ENCODE measurements around the gene ARHGEF28. TPM values are rescaled to one million over a fixed set of nuclear protein-coding genes. Genes with fewer than 3 reads are reported as not detected.

ARHGEF28 gene
- total and polyA plus RNA-seq, 5 donors, result 1.1 to 1.7 (median 1.4) TPM

- no peak overlapping the region for H3K27ac ChIP-seq (ENCODE audit: low read length)
- DNase-seq, result no peak
- no peaks in the 10 kb centered on the region for H3K4me1 ChIP-seq (ENCODE audit: control insufficient read depth, insufficient read depth, low read length)
- 85% methylated on average over 2 of the region's 2 CpGs for WGBS
- intact Hi-C loops (cut with DNase I), result no loop called here
- H3K27me3 ChIP-seq (ENCODE audit: control insufficient read depth, insufficient read depth), result no peaks in the 10 kb centered on the region
- no peak overlapping the region for H3K4me3 ChIP-seq (ENCODE audit: low read length)
- H3K9me3 ChIP-seq (ENCODE audit: control insufficient read depth, low read length), result no peaks in the 10 kb centered on the region
- no peak for ATAC-seq
These were observed 120.6 kb downstream of the ARHGEF28 start for GRCh38 chr5:73746608-73747007.

- WGBS, result 49% methylated on average over 7 of the region's 7 CpGs
- intact Hi-C loops (cut with DNase I), result no loop called here
- H3K4me3 ChIP-seq (ENCODE audit: low read length), result no peak overlapping the region
- no peak for DNase-seq
- H3K9me3 ChIP-seq (ENCODE audit: control insufficient read depth, low read length), result no peaks in the 10 kb centered on the region
- no peak overlapping the region for H3K27ac ChIP-seq (ENCODE audit: low read length)
- no peaks in the 10 kb centered on the region for H3K27me3 ChIP-seq (ENCODE audit: control insufficient read depth, insufficient read depth)
- no peaks in the 10 kb centered on the region for H3K4me1 ChIP-seq (ENCODE audit: control insufficient read depth, insufficient read depth, low read length)
- ATAC-seq, result peak in 1 of 2 donors; percentile 39
These were observed 121.8 kb downstream of the ARHGEF28 start for GRCh38 chr5:73747696-73748380.

GRCh38 chr5:73748510-73749400 is 122.8 kb downstream of the ARHGEF28 start:
- H3K9me3 ChIP-seq (ENCODE audit: control insufficient read depth, low read length), result no peaks in the 10 kb centered on the region
- intact Hi-C loops (cut with DNase I), result no loop called here
- DNase-seq (peak; percentile 61 to 85 (median 78)), ATAC-seq (peak; percentile 78 to 93)
- WGBS, result 33% methylated on average over 11 of the region's 11 CpGs
- no peak overlapping the region for H3K4me3 ChIP-seq (ENCODE audit: low read length)
- H3K27me3 ChIP-seq (ENCODE audit: control insufficient read depth, insufficient read depth), result no peaks in the 10 kb centered on the region
- H3K27ac ChIP-seq (ENCODE audit: low read length), result peak overlapping the region; percentile 30
- no peaks in the 10 kb centered on the region for H3K4me1 ChIP-seq (ENCODE audit: control insufficient read depth, insufficient read depth, low read length)

DNA sequence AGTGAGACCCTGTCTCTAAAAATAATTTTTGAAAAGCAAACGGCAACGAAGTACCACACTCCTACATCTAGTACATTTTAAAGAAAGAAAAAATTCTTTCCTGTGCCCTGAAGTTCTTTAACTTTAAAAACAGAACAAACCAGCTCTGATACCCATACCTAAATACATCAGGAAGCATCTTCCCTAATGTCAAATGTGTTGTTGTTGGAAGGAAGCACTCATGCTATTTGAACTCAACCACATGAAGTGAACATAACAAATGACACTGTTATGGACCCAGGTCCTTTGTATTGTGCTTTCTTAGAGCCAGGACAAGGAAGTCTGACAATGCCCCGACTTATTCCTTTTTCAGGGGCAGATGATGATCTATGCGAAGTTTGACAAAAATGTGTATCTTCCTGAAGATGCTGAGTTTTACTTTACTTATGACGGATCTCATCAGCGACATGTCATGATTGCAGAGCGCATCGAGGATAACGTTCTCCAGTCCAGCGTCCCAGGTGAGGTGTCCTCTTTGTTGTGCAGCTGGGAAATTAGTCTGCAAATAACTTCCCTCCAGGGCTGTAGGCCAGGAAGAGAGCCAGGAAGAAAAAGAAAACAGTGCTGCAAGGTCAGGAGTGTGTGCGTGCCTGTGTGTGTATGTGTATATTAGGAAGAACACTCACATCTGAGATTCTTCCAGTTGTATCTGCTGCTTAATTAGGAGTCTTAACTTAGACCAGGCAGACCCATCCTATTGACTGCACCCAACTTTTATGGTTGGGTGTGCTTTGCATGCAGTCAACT is 123.7 kb downstream of the ARHGEF28 start:
- Histone ChIP-seq H3K9me3 (ENCODE audit: control insufficient read depth, low read length) (no peaks in the 10 kb centered on the region), H3K27ac (ENCODE audit: low read length) (no peak overlapping the region), H3K27me3 (ENCODE audit: control insufficient read depth, insufficient read depth) (no peaks in the 10 kb centered on the region), H3K4me1 (ENCODE audit: control insufficient read depth, insufficient read depth, low read length) (no peaks in the 10 kb centered on the region), H3K4me3 (ENCODE audit: low read length) (no peak overlapping the region)
- intact Hi-C loops (cut with DNase I), result no loop called here
- no peak for DNase-seq
- WGBS, result 68% methylated on average over 11 of the region's 11 CpGs
- ATAC-seq, result no peak

- Histone ChIP-seq H3K27me3 (ENCODE audit: control insufficient read depth, insufficient read depth) (no peaks in the 10 kb centered on the region), H3K4me1 (ENCODE audit: control insufficient read depth, insufficient read depth, low read length) (no peaks in the 10 kb centered on the region), H3K27ac (ENCODE audit: low read length) (no peak overlapping the region), H3K4me3 (ENCODE audit: low read length) (no peak overlapping the region), H3K9me3 (ENCODE audit: control insufficient read depth, low read length) (no peaks in the 10 kb centered on the region)
- intact Hi-C loops (cut with DNase I), result no loop called here
- DNase-seq, result no peak
- 82% methylated on average over 7 of the region's 7 CpGs for WGBS
- no peak for ATAC-seq
These were observed 125.4 kb downstream of the ARHGEF28 start for GRCh38 chr5:73751254-73751914.

GRCh38 chr5:73754254-73754653 is 128.3 kb downstream of the ARHGEF28 start:
- H3K27ac ChIP-seq (ENCODE audit: low read length), result no peak overlapping the region
- DNase-seq (no peak), ATAC-seq (no peak)
- no peaks in the 10 kb centered on the region for H3K9me3 ChIP-seq (ENCODE audit: control insufficient read depth, low read length)
- H3K4me3 ChIP-seq (ENCODE audit: low read length), result no peak overlapping the region
- WGBS, result 86% methylated on average over 4 of the region's 4 CpGs
- no peaks in the 10 kb centered on the region for H3K27me3 ChIP-seq (ENCODE audit: control insufficient read depth, insufficient read depth)
- intact Hi-C loops (cut with DNase I), result no loop called here
- no peaks in the 10 kb centered on the region for H3K4me1 ChIP-seq (ENCODE audit: control insufficient read depth, insufficient read depth, low read length)

DNA sequence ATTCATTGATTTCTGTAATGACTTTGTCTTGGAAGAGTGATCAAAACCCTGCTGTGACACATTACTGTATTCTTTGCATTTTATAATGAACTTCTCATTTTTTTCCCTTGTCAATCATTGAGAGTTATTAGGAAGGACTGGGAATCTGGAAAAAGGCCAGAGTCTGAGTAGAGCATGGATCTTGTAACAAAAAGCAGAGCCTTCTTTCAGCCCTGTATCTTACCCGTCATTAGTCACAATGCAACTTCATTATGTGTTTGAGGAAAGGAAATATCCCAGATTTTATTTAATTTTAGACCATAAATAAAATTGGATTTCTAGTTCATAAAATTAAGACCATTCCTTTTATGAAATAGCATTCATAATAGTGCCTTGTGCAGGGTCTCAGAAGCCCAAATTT is 131.4 kb downstream of the ARHGEF28 start:
- intact Hi-C loops (cut with DNase I), result loop anchor here in 1 of 4 donors (5.0 kb wide), 1 partner anchor 120 kb away; no protein-coding TSS in a partner anchor
- ATAC-seq (no peak), DNase-seq (no peak)
- Histone ChIP-seq H3K27me3 (ENCODE audit: control insufficient read depth, insufficient read depth) (no peaks in the 10 kb centered on the region), H3K27ac (ENCODE audit: low read length) (no peak overlapping the region), H3K4me3 (ENCODE audit: low read length) (no peak overlapping the region), H3K9me3 (ENCODE audit: control insufficient read depth, low read length) (no peaks in the 10 kb centered on the region), H3K4me1 (ENCODE audit: control insufficient read depth, insufficient read depth, low read length) (no peaks in the 10 kb centered on the region)
- WGBS, result 76% methylated on average over 1 of the region's 1 CpG

GRCh38 chr5:73759771-73760170 is 133.8 kb downstream of the ARHGEF28 start:
- Histone ChIP-seq H3K27me3 (ENCODE audit: control insufficient read depth, insufficient read depth) (no peaks in the 10 kb centered on the region), H3K4me1 (ENCODE audit: control insufficient read depth, insufficient read depth, low read length) (no peaks in the 10 kb centered on the region), H3K9me3 (ENCODE audit: control insufficient read depth, low read length) (no peaks in the 10 kb centered on the region), H3K4me3 (ENCODE audit: low read length) (no peak overlapping the region), H3K27ac (ENCODE audit: low read length) (no peak overlapping the region)
- no peak for ATAC-seq
- no peak for DNase-seq
- WGBS, result 66% methylated on average over 1 of the region's 1 CpG
- intact Hi-C loops (cut with DNase I), result loop anchor here in 1 of 4 donors (5.0 kb wide), 1 partner anchor 122 kb away; no protein-coding TSS in a partner anchor

GRCh38 chr5:73763300-73764032 is 137.5 kb downstream of the ARHGEF28 start:
- intact Hi-C loops (cut with DNase I), result no loop called here
- DNase-seq (no peak), ATAC-seq (no peak)
- Histone ChIP-seq H3K4me3 (ENCODE audit: low read length) (no peak overlapping the region), H3K27ac (ENCODE audit: low read length) (no peak overlapping the region), H3K9me3 (ENCODE audit: control insufficient read depth, low read length) (no peaks in the 10 kb centered on the region), H3K4me1 (ENCODE audit: control insufficient read depth, insufficient read depth, low read length) (no peaks in the 10 kb centered on the region), H3K27me3 (ENCODE audit: control insufficient read depth, insufficient read depth) (no peaks in the 10 kb centered on the region)
- 93% methylated on average over 7 of the region's 7 CpGs for WGBS

DNA sequence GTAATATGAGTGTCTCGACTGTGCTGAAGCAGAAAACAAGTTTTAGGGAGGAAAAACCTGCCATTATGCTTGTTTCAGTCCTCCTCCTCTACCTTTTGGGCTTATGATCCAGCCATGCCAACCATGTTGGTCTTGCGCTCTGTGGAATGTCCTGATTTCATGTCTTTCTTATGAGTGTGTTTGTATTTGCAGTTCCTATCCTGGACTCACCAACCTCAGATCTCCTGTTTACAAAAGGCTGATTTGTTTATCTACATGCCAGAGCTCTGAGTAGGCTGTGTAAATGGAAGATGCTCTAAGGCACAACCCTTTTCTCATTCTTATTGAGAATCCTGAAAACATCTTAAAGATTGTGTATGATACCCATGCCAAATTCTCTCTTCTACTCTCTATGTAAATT is 138.6 kb downstream of the ARHGEF28 start:
- Histone ChIP-seq H3K27ac (ENCODE audit: low read length) (no peak overlapping the region), H3K4me3 (ENCODE audit: low read length) (no peak overlapping the region), H3K4me1 (ENCODE audit: control insufficient read depth, insufficient read depth, low read length) (no peaks in the 10 kb centered on the region), H3K27me3 (ENCODE audit: control insufficient read depth, insufficient read depth) (no peaks in the 10 kb centered on the region), H3K9me3 (ENCODE audit: control insufficient read depth, low read length) (no peaks in the 10 kb centered on the region)
- intact Hi-C loops (cut with DNase I), result no loop called here
- ATAC-seq, result no peak
- 90% methylated on average over 2 of the region's 2 CpGs for WGBS
- no peak for DNase-seq

Data from right cardiac atrium (tissue), 5 donors.